HL-60 (cell line): ENCODE measurements around the gene SOX1.

Experiments
- DNase-seq, 2 experiments: peaks; one replicate each; pipeline ENCODE4 v3.0.0-alpha.2; 2010 to 2020; ENCODE audit warnings: low read depth in 1 of 2, low spot score in 1 of 2
- H3K27ac ChIP-seq: fragments of 250-450 bp; sonication (Bioruptor Pico); replicated peaks from 2 replicates; pipeline ENCODE4 v1.5.1; 2020; ENCODE audit warnings: mild to moderate bottlenecking, moderate library complexity
- H3K27me3 ChIP-seq: fragments of 250-450 bp; sonication (Bioruptor Pico); 2 replicates; pipeline ENCODE4 v1.5.1; 2021; ENCODE audit warnings: mild to moderate bottlenecking, moderate library complexity; ENCODE audit not compliant: insufficient read depth, poor library complexity, severe bottlenecking
- H3K4me3 ChIP-seq: replicated peaks from 2 replicates; pipeline ENCODE4 v1.5.1; 2011; ENCODE audit warnings: mild to moderate bottlenecking, control low read depth, low read length; ENCODE audit not compliant: insufficient read depth
- GABPA ChIP-seq: IDR thresholded peaks from 2 replicates; pipeline ENCODE4 v1.6.1; 2012; ENCODE audit warnings: low read depth
- POLR2AphosphoS5 ChIP-seq: IDR thresholded peaks from 2 replicates; pipeline ENCODE4 v1.6.1; 2012; ENCODE audit warnings: low read depth
- SPI1 ChIP-seq: IDR thresholded peaks from 2 replicates; pipeline ENCODE4 v1.6.1; 2012; ENCODE audit warnings: low read depth, mild to moderate bottlenecking, borderline replicate concordance
- TF ChIP-seq, protein P1 (sequence below): IDR thresholded peaks from 2 replicates; pipeline ENCODE4 v1.6.1; 2012; ENCODE audit warnings: low read depth; ENCODE audit not compliant: insufficient replicate concordance
- TF ChIP-seq, protein P2 (sequence below): IDR thresholded peaks from one replicate; pipeline ENCODE4 v1.5.1; 2011; ENCODE audit warnings: low read length, control low read depth, inconsistent platforms; ENCODE audit not compliant: insufficient read depth

Gene SOX1

GRCh38 chr13:112052213-112052612 lies 14.7 kb upstream of the SOX1 start:
- no peak for DNase-seq

DNA sequence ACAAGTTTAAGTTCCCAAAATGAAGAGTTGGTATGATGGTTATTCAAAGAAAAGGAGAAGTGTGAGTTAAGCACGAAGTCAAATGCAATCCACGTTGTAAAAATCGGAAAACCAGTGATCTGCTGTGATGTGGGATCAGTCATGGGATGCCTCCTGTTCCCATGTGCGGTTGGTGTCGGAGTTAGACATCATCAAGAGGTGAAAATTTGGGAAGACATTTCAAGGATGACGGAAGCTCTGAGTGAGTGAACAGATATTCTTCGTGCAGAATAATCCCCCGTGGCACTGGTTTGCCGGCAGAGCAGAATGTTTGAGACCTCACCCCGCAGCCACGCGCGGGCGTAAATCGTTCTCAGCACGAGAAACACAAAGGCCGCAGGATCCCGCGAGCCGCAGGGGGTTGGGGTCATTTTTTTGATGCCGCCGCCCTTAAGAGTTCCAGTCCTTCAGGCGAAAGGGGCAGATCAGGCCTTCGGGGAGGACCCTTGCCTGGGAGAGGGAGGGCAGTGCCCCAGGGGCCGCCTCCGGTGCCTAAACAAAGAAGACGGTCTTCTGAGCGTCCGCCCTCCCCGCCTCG lies 13.7 kb upstream of the SOX1 start:
- no peak for DNase-seq
- Histone ChIP-seq H3K27me3 (peaks cover 65% of the 10 kb centered on the region), H3K4me3 (no peak overlapping the region), H3K27ac (no peak overlapping the region)
- no peak for TF ChIP-seq GABPA
- TF ChIP-seq POLR2AphosphoS5: no peak
- no peak for TF ChIP-seq SPI1
- TF ChIP-seq, protein P1, sequence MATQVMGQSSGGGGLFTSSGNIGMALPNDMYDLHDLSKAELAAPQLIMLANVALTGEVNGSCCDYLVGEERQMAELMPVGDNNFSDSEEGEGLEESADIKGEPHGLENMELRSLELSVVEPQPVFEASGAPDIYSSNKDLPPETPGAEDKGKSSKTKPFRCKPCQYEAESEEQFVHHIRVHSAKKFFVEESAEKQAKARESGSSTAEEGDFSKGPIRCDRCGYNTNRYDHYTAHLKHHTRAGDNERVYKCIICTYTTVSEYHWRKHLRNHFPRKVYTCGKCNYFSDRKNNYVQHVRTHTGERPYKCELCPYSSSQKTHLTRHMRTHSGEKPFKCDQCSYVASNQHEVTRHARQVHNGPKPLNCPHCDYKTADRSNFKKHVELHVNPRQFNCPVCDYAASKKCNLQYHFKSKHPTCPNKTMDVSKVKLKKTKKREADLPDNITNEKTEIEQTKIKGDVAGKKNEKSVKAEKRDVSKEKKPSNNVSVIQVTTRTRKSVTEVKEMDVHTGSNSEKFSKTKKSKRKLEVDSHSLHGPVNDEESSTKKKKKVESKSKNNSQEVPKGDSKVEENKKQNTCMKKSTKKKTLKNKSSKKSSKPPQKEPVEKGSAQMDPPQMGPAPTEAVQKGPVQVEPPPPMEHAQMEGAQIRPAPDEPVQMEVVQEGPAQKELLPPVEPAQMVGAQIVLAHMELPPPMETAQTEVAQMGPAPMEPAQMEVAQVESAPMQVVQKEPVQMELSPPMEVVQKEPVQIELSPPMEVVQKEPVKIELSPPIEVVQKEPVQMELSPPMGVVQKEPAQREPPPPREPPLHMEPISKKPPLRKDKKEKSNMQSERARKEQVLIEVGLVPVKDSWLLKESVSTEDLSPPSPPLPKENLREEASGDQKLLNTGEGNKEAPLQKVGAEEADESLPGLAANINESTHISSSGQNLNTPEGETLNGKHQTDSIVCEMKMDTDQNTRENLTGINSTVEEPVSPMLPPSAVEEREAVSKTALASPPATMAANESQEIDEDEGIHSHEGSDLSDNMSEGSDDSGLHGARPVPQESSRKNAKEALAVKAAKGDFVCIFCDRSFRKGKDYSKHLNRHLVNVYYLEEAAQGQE: no peak
- TF ChIP-seq, protein P2, sequence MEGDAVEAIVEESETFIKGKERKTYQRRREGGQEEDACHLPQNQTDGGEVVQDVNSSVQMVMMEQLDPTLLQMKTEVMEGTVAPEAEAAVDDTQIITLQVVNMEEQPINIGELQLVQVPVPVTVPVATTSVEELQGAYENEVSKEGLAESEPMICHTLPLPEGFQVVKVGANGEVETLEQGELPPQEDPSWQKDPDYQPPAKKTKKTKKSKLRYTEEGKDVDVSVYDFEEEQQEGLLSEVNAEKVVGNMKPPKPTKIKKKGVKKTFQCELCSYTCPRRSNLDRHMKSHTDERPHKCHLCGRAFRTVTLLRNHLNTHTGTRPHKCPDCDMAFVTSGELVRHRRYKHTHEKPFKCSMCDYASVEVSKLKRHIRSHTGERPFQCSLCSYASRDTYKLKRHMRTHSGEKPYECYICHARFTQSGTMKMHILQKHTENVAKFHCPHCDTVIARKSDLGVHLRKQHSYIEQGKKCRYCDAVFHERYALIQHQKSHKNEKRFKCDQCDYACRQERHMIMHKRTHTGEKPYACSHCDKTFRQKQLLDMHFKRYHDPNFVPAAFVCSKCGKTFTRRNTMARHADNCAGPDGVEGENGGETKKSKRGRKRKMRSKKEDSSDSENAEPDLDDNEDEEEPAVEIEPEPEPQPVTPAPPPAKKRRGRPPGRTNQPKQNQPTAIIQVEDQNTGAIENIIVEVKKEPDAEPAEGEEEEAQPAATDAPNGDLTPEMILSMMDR: no peak

More at GRCh38 chr13:112052213-112052612, 14.7 kb upstream of the SOX1 start:
- TF ChIP-seq, protein P2: no peak
- TF ChIP-seq SPI1 (no peak), GABPA (no peak), POLR2AphosphoS5 (no peak)
- TF ChIP-seq, protein P1: no peak
- H3K27me3 ChIP-seq: peaks cover 54% of the 10 kb centered on the region
- no peak overlapping the region for H3K27ac ChIP-seq
- no peak overlapping the region for H3K4me3 ChIP-seq

GRCh38 chr13:112053744-112054615 lies 13.0 kb upstream of the SOX1 start:
- no peak for DNase-seq
- Histone ChIP-seq H3K27me3 (peaks cover 68% of the 10 kb centered on the region), H3K4me3 (no peak overlapping the region), H3K27ac (no peak overlapping the region)
- TF ChIP-seq, protein P2: no peak

DNA sequence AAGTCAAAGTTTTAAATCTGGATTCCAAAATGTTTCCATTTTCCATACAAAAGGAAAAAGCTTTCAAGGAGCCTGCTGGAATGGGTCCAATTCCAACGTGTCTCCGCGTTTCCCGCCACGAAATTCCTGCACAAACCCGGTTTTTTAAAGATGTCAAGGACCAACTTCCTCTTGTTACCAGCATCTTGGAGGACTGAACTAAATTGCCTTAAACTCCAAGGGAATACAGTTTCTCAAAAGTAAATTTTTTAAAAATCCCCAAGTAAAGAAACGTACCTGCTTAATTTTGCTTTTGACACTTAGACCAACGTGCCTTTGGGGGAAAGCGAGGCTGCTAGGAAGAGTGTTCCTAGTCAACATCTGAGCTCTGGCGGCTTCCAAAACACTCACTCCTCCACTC lies 12.3 kb upstream of the SOX1 start:
- peaks cover 73% of the 10 kb centered on the region for H3K27me3 ChIP-seq
- no peak overlapping the region for H3K27ac ChIP-seq
- no peak for TF ChIP-seq GABPA
- TF ChIP-seq, protein P2: no peak
- H3K4me3 ChIP-seq: no peak overlapping the region
- no peak for DNase-seq
